A549 (cell line): ENCODE measurements around the gene RERE.

Experiments
- BHLHE40 ChIP-seq: IDR thresholded peaks from 2 replicates; pipeline ENCODE4 v1.6.1; 2012; ENCODE audit warnings: low read depth, low read length, inconsistent platforms
- CEBPB ChIP-seq, 2 experiments: fragments of >200 bp in 1 of 2; sonication (Bioruptor Twin) in 1 of 2; formaldehyde crosslinking in 1 of 2; IDR thresholded peaks; 2 replicates each; pipeline ENCODE4 v1.6.1; 2012 to 2016
- CHD4 ChIP-seq: fragments of 200-600 bp; sonication (generic); IDR thresholded peaks from 2 replicates; pipeline ENCODE4 v1.6.1; 2016; ENCODE audit warnings: antibody characterized with exemption, mild to moderate bottlenecking, borderline replicate concordance
- CTCF ChIP-seq: fragments of >200 bp; sonication (Bioruptor Twin); formaldehyde crosslinking; IDR thresholded peaks from 3 replicates; pipeline ENCODE4 v1.5.1; 2016
- FOSL2 ChIP-seq, 2 experiments: fragments of 450-650 bp in 1 of 2; fragments of >200 bp in 1 of 2; sonication (Bioruptor Twin) in 1 of 2; formaldehyde crosslinking; IDR thresholded peaks; 2 replicates each; pipeline versions ENCODE4 v1.5.0 to v1.6.1; 2016 to 2020; ENCODE audit warnings: mild to moderate bottlenecking in 1 of 2, moderate library complexity in 1 of 2
- KDM1A ChIP-seq: fragments of 200-600 bp; sonication (generic); IDR thresholded peaks from 2 replicates; pipeline ENCODE4 v1.6.1; 2016; ENCODE audit warnings: low read depth, mild to moderate bottlenecking
- MYC ChIP-seq: IDR thresholded peaks from 2 replicates; pipeline ENCODE4 v1.6.1; 2012; ENCODE audit warnings: mild to moderate bottlenecking, inconsistent platforms, low read length, improper control_type of control experiment, borderline replicate concordance
- PHF8 ChIP-seq: fragments of 200-600 bp; sonication (generic); IDR thresholded peaks from 2 replicates; pipeline ENCODE4 v1.6.1; 2016; ENCODE audit warnings: low read depth, mild to moderate bottlenecking, antibody characterized with exemption, moderate library complexity, borderline replicate concordance
- POLR2A ChIP-seq: IDR thresholded peaks from 2 replicates; pipeline ENCODE4 v1.6.1; 2012; ENCODE audit warnings: mild to moderate bottlenecking, low read length
- RCOR1 ChIP-seq: fragments of 150-350 bp; IDR thresholded peaks from 2 replicates; pipeline ENCODE4 v1.6.1; 2014; ENCODE audit warnings: antibody characterized with exemption, low read length, low read depth
- REST ChIP-seq: fragments of 200-600 bp; sonication (generic); IDR thresholded peaks from 2 replicates; pipeline ENCODE4 v1.6.1; 2016; ENCODE audit warnings: antibody characterized with exemption, mild to moderate bottlenecking, moderate library complexity
- SMC3 ChIP-seq: fragments of >200 bp; sonication (Bioruptor Twin); formaldehyde crosslinking; IDR thresholded peaks from 3 replicates; pipeline ENCODE4 v1.6.1; 2018; ENCODE audit warnings: inconsistent platforms
- SREBF2 ChIP-seq: fragments of 450-650 bp; IDR thresholded peaks from 2 replicates; pipeline ENCODE4 v1.6.1; 2014; ENCODE audit warnings: mild to moderate bottlenecking, moderate library complexity
- TFCP2L1 ChIP-seq: fragments of 250-450 bp; sonication (Bioruptor Pico); IDR thresholded peaks from 2 replicates; pipeline ENCODE4 v1.5.0; 2021; ENCODE audit warnings: mild to moderate bottlenecking

GRCh38 chr1:8419172-8419571, 398.3 kb downstream of the RERE start:
- TF ChIP-seq RCOR1 (no peak), CTCF (no peak), TFCP2L1 (no peak), SMC3 (no peak), CHD4 (no peak), REST (no peak), BHLHE40 (no peak), KDM1A (no peak), POLR2A (no peak), PHF8 (no peak), CEBPB (IDR thresholded peaks at IDR 0.05) (no peak), MYC (no peak), SREBF2 (no peak), FOSL2 (IDR thresholded peaks at IDR 0.05) (no peak), FOSL2 (CRISPR knock-in tag; IDR thresholded peaks at IDR 0.05) (no peak)
